Liver (tissue), 3 donors: ENCODE data around the gene SCN8A.

Experiments used
- CTCF ChIP-seq: fragments of 150-350 bp; IDR thresholded peaks from 2 replicates; pipeline ENCODE4 v1.5.1; 2017; ENCODE audit warnings: improper control_type of control experiment, low read depth, low read length; ENCODE audit not compliant: missing input control
- FOXA1 ChIP-seq: IDR thresholded peaks from 2 replicates; pipeline ENCODE4 v1.6.1; 2016; ENCODE audit warnings: antibody characterized with exemption
- JUND ChIP-seq, 2 donors: IDR thresholded peaks; 2 replicates each; pipeline ENCODE4 v1.6.1; 2016; ENCODE audit warnings: antibody characterized with exemption in 2 of 2
- RAD21 ChIP-seq, 2 donors: IDR thresholded peaks; 2 replicates each; pipeline ENCODE4 v1.6.1; 2016; ENCODE audit warnings: antibody characterized with exemption in 2 of 2, mild to moderate bottlenecking in 2 of 2
- SP1 ChIP-seq: IDR thresholded peaks from 2 replicates; pipeline ENCODE4 v1.6.1; 2018; ENCODE audit warnings: antibody characterized with exemption, mild to moderate bottlenecking
- TAF1 ChIP-seq: conservative IDR thresholded peaks from 2 replicates; pipeline ENCODE4 v1.6.1; 2016; ENCODE audit warnings: antibody characterized with exemption, mild to moderate bottlenecking
- ZBTB33 ChIP-seq: IDR thresholded peaks from 2 replicates; pipeline ENCODE4 v1.6.1; 2016; ENCODE audit warnings: antibody characterized with exemption
- donor health status: healthy.
- donor health status: healthy.

GRCh38 chr12:51626115-51626514 is 35.1 kb downstream of the SCN8A start:
- TF ChIP-seq TAF1 (peak; percentile 22), RAD21 (IDR thresholded peaks at IDR 0.05) (peak; percentile 26 to 50), CTCF (no peak), FOXA1 (no peak), SP1 (peak; percentile 85), ZBTB33 (peak; percentile 40), JUND (IDR thresholded peaks at IDR 0.05) (peak in 1 of 2 donors; percentile 34)
